HG03575 (cell line): ENCODE measurements around the gene SLC6A15.

ENCODE experiments used
- ATAC-seq: cut with Tn5 transposase; IDR thresholded peaks from one replicate; pipeline ENCODE4 v1.9.1; 2021; ENCODE audit not compliant: unreplicated experiment, insufficient number of reproducible peaks, low FRiP score; ENCODE audit errors: extremely low read depth

SLC6A15 gene

GRCh38 chr12:84888861-84889260, 23.7 kb downstream of the SLC6A15 start:
- no peak for ATAC-seq

DNA sequence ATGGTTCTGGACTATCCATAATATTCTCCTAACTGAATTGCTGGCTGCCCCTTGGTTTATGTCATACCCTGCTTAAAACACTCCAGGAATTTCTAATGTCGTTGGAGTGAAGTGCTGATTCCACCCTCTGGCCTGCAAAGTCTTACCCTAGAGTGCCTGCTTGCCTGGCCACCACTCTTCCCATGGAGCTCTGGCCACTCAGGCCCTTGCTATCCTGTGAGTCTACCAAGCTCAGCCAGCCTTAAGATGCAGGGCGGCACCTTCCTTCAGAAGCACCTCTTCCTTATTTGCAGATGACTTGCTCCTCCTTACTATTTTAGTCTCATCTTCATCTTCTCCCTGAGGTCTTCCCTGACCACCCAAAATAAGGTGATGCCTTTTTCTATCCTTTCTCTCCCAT, 35.3 kb downstream of the SLC6A15 start:
- ATAC-seq, result no peak

GRCh38 chr12:84875241-84875640, 37.4 kb downstream of the SLC6A15 start:
- ATAC-seq, result no peak

DNA sequence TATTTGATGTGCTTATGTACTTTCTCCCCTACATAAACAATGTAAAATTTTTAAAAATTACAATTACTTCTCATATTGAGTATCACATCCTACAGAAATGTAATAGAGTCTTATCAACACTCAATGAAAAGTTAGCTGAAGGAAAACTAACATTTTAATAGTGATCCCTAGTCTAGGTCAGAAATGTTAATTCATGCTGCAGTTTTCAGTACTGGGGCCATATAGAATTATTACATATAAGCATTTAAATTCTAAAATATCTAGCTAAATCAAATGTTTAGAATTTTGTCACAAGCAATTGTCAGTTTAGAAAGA, 37.8 kb downstream of the SLC6A15 start:
- ATAC-seq, result no peak

- peak; percentile 94 for ATAC-seq
These were observed 38.3 kb downstream of the SLC6A15 start for GRCh38 chr12:84874125-84874824.

DNA sequence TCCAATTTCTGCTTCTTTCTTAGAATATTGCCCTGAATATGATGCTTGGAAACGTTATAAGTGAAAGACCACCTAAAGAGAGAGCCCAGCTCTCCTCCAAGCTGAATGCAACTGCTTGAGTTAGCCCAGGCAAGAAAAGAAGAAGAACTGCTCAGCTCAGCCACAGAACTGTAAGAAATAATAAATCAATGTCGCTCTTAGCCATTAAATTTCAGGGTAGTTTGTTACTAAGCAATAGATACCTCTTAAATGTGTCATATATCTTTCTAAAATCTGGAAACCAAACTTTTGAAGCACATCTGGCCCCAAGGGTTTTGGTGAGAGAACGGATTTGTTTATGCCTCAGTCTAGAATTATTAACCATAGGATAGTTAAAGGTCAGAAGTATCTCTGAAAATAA, 50.4 kb downstream of the SLC6A15 start:
- no peak for ATAC-seq

DNA sequence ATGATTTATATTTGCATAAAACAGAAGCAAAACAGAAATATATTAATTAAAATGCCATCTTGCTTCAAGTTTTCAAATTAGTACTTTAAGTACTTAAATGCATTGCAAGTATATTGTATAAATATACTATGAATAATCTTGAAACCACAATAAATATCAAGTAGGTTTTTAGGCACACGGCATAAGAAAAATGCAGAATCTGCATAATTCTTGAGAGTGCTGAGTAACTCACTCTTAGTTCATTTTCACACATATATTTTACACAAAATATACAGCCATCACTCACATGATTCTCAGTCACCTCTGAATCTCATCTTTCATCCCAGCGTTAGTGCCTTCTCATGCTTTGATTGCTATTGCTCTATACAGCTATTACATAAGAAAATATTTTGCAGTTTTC, 51.9 kb downstream of the SLC6A15 start:
- ATAC-seq, result no peak

DNA sequence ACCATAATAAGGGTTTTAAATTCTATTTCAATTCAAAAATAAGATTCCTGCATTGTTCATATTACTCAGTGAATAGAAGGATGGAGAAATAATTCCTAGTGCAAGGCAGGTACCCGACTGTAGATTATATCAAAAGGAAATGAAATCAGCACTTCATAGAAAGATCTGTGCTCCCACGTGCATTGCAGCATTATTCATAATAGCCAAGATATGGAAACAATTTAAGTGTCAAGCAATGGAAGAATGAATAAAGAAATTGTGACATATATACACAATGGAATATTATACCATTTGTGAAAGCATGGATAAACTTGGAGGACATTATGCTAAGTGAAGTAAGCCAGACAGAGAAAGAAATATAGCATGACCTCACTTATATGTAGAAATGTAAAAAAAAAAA, 53.8 kb downstream of the SLC6A15 start:
- ATAC-seq, result no peak

DNA sequence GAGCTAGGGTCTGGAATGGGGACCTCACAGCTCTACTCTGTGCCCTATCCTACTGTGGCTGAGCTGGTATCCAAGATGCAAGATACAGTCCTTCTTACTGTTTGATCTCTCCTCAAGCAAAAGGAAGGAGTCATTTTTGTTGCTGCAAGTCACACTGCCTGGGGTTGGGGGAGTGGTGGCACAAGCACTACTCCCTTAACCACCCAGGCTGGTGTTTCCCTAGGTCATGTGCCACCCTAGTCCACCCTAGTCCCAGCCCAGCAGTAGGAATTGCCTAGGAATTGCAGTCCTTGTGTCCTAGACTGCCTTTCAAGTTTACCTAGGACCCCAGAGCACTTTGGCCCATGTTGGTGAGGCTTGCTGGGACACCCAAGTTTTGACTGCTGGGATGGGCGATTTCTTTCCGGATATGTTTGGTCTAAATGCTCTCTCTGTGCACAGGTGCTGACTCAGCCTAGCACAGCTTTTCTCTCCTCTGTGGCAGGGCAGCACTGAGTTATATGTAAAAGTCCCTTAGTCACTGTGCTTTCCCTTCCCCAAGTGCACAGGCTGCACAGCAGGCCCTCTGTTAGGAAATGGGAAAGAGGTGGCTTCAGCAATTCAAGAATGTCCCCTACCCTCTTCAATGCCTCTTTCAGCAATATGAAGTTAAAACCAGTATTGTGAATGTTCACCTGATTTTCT, 54.9 kb downstream of the SLC6A15 start:
- no peak for ATAC-seq

DNA sequence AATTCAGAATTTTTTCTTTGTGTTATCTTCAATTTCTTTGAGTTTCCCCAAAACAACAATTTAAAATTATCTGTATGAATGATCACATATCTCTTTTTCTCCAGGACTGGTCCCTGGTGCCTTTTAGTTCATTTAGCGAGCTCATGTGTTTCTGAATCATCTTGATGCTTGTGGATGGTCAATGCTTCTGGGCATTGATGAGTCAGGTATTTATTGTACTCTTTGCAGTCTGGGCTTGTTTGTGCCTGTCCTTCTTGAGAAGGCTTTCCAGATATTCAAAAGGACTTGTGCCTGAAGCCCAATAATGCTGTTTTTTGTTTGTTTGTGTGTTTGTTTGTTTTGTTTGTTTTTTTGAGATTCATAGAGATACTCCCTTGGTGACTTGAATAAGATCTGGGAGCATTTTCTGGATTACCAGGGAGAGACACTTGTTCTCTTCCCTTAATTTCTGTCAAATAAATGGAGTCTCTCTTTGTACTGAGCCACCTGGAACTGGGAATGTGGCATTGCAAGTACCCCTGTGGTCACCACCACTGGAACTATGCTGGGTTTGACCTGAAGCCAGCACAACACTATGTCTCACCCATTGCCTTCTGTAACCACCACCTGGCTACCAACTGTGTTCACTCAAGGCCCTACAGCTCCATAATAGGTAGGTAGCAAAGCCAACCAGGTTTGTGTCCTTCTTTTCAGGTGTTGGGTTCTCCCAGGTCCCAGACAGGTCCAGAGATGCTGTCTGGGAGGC, 56.3 kb downstream of the SLC6A15 start:
- ATAC-seq, result no peak

DNA sequence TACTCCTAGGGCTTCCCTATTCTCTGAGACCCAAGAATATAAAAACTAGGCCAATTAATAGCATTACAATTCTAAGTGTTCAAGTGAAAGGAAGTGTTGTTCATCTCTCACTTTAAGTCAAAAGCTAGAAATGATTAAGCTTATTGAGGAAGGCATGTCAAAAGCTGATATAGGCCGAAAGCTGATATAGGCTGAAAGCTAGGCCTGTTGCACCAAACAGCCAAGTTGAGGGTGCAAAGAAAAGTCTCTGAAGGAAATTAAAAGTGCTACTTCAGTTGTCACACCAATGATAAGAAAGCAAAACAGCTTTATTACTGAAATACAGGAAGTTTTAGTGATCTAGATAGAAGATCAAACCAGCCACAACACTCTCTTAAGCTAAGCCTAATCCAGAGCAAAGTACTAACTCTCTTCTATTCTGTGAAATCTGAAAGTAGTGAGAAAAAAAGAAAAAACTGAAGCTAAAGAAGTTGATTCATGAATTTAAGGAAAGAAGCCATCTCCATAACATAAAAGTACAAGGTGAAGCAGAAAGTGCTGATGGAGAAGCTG, 68.9 kb downstream of the SLC6A15 start:
- no peak for ATAC-seq

DNA sequence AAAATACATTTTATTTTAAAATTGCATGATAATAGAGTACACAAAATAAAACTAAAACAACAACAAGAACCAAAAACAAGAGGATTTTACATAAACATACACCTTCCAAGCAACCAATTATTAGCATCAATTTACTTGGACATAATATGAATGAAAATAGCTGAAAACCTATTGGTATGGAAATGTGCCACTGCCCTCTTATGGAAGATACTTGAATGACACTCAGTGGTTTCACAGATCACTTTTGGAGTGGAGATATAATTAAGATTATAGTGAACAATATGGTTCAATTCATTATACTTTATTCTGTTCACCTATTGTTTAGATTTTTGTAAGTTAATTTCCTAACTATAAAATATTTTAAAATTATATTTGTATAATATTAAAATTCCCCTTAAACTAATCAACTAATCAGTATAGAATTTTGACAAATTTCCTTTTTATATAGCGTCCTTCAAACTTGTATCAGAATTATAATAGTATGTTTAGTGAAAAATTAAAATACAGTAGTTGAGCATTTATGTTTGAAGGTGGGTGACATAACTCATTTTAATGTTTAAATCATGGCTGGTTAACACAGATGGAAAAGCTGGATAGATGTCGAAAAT, 70.1 kb downstream of the SLC6A15 start:
- peak; percentile 72 for ATAC-seq

DNA sequence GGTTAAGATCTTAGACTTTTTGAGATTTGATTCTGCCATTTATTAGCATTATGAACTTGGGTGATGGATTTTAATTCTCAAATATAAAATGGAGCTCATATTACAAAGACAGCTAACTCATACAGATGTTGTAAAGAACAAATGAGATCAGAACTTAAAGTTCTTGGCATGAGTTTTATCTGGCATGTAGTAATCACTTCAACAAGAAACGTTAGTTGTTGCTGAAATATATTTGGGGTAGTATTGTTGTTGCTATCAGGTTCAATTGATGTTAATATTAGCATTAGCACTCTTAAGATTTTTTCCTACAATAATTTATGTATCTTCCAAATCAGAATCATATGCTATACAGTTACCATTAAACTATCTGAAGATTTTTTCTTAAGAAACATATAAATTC, 71.0 kb downstream of the SLC6A15 start:
- no peak for ATAC-seq

DNA sequence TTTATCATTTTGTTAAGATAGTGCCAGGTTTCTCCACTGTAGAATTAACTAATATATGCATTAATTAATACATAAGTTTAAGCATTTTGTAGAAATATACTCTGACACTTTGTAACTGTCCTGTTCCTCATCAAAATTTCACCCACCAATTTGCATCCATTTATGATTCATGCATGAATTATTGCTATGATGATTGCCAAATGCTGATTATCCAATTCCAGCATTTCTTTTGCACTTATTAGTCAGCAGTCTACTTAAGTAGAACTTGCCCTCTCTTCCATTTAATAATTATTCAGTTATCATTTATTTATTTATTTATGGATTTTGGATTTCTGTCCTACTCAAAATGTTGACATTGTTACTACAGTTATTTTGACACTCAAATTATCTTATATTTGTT, 72.2 kb downstream of the SLC6A15 start:
- ATAC-seq, result no peak

GRCh38 chr12:84826925-84827324, 85.7 kb downstream of the SLC6A15 start:
- ATAC-seq, result no peak

DNA sequence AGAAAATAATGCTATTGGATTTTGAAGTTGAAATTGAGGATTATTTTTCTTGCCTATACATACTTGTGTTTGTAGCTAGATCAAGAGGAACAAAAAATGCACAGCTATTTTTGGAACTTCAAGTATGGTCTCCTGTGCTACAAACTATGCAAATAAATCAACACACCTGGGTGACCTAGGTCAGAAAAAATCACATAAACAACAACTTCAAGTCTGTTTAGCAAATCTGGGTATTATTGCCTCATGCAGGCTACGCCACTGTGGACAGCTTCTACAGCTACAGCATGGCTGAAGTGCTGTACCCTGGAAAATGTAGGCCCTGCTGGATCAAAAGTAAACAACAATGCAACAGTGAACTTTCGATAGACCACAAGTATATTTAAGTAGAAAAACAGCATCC, 87.5 kb downstream of the SLC6A15 start:
- no peak for ATAC-seq

DNA sequence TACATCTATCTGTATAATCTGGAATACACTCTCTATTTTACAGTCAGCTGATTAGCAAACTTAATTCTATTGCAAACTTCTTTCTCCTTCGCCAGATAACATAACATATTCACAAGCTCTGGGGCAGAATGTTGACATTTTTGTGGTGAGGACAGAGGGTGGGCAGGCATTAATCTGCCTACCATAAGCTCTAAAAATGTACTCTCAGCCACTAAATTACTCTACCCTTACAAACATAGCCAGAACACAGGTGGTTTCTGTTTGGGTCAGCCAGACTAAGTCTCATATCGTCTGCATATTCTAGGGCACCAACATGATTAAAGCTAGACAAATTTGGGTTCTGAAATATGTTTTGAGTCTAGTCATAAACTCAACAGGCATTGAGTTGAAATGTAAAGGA, 90.1 kb downstream of the SLC6A15 start:
- no peak for ATAC-seq

DNA sequence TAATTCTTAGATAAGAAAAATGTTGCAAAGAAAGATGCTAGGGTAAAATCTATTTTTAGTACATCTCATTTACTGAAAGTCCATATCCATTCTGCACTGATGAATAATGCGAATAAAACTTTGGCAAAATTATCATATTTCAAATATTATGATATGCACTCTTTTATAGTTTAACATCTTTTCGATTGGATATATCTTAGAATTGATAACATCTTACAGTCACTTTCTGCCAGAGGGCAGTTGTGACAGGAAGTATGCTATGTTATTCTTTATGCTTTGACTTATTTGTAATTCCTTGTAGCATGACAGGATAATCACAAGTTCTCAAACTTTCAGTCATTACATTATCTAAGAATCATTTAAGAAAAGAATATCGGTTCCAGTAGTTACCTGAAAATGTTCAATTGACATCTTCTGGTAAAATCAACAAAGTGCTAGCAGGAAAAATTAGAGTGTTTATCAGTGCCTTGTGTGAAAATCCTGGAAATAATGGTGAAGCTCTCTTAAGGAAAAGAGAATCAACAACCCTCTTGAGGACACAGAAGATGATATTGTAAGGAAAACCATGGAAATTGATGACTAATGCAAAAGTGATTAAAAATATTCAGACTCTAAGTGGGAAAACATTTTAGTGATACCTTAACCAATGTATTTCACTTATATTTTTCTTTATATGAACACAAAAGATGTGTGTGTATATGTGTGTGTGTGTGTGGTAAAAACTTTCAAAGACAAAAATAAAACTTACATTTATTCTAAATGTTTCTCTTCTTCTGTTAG, 95.5 kb downstream of the SLC6A15 start:
- no peak for ATAC-seq

GRCh38 chr12:84814664-84815245, 97.8 kb downstream of the SLC6A15 start:
- ATAC-seq, result no peak
